SU-DHL-6 (cell line): ENCODE measurements around the gene MLIP.

ENCODE experiments used
- CTCF ChIP-seq: fragments of 200-600 bp; sonication (generic); IDR thresholded peaks from one replicate; pipeline ENCODE4 v1.5.1; 2017; ENCODE audit warnings: antibody characterized with exemption, mild to moderate bottlenecking, low read length, moderate library complexity; ENCODE audit not compliant: insufficient read depth, poor library complexity, severe bottlenecking
- EZH2phosphoT487 ChIP-seq: fragments of 200-600 bp; sonication (generic), shearing (Covaris generic); conservative IDR thresholded peaks from 2 replicates; pipeline ENCODE4 v1.6.1; 2018; ENCODE audit warnings: mild to moderate bottlenecking, antibody characterized with exemption, low read length, moderate library complexity, mixed read lengths

GRCh38 chr6:54206510-54206909 lies 95.3 kb downstream of the MLIP start:
- no peak for TF ChIP-seq CTCF
- TF ChIP-seq EZH2phosphoT487 = no peak
